ENCODE results near the gene ZNF77.
"Not testable (repeated sequence)": the region's sequence is repeated elsewhere in the genome, so short reads cannot be mapped to it uniquely, and the experiment has no call there.

ZNF77 gene

GRCh38 chr19:2969104-2969504, 24.3 kb upstream of the ZNF77 start:
- peak; percentile 96 for DNase-seq

DNA sequence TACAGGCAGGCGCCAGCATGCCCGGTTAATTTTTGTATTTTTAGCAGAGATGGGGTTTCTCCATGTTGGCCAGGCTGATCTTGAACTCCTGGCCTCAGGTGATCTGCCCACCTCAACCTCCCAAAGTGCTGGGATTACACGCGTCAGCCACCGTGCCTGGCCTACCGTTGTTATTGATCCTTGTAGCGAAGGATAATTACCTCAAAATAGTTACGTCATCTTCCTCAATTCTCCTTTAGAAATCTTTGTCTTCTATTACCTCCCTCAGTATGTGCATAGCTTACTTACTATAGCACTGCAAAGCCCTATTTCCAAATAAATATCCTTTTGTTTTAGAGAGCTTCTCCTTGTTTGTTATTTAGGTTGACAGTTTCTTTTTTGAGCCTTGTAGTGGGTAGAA, 23.2 kb upstream of the ZNF77 start:
- no peak for DNase-seq

- no peak for DNase-seq
Measured at GRCh38 chr19:2964874-2965273, 20.1 kb upstream of the ZNF77 start.

DNA sequence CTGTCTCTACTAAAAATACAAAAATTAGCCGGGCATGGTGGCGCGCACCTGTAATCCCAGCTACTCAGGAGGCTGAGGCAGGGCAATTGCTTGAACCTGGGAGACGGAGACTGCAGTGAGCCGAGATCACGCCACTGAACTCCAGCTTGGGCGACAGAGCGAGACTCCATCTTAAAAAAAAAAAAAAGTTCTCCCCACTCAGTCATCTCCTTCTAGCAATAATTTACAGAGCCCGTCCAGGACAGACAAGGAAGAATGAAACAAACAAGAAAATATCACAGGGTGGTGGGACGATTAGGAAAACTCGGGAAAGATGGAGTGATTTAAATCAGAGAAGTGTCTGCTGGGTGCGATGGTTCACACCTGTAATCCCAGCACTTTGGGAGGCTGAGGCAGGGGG, 18.9 kb upstream of the ZNF77 start:
- not testable (repeated sequence) for DNase-seq

DNA sequence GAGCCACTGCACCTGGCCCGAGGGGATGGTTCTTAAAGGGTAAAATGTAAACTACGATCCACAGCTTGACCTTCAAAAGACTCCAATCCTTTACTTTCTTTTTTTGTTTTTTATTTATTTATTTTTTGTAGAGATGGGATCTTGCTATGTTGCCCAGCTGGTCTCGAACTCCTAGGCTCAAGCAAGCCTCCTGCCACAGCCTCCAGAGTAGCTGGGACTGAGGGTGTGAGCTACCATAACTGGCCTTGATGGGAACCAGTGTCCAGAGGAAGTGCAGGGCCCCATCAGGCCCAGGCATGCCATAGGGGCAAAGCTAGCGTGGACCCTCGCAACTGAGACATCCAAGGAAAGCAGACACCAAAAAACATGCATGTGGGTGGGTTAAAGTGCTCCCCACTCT, 18.4 kb upstream of the ZNF77 start:
- DNase-seq, result no peak

- peak; percentile 84 for DNase-seq
Measured at GRCh38 chr19:2962018-2962670, 17.4 kb upstream of the ZNF77 start.

DNA sequence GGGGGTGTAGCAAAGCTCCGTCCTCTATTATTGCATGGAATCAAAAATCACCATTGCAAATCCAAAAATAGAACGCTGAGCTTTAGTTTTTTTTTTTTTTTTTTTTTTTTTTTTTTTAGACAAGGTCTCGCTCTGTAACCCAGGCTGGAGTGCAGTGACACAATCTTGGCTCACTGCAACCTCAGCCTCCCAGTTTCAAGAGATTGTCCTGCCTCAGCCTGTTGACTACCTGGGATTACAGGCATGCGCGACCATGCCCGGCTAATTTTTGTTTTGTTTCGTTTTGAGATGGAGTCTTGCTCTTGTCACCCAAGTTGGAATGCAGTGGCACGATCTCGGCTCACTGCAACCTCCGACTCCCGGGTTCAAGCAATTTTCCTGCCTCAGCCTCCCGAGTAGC, 15.3 kb upstream of the ZNF77 start:
- DNase-seq, result no peak

DNA sequence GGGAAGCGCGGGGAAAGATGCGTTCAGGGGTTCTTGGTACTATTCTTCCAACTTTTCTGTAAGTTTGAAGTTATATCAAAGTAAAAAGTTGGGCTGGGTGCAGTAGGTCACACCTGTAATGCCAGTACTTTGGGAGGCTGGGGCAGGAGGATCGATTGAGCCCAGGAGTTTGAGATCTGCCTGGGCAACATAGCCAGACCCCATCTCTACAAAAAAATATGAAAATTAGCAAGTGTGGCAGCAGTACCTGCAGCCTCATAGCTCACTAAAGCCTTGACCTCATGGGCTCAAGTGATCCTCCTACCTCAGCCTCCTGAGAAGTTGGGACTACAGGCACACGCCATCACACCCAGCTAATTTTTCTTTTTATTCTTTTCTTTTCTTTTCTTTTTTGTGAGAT, 12.4 kb upstream of the ZNF77 start:
- no peak for DNase-seq

GRCh38 chr19:2952953-2953481, 8.2 kb upstream of the ZNF77 start:
- DNase-seq, result no peak

- peak; percentile 98 for DNase-seq
Measured at GRCh38 chr19:2950286-2951124, 5.7 kb upstream of the ZNF77 start.

DNA sequence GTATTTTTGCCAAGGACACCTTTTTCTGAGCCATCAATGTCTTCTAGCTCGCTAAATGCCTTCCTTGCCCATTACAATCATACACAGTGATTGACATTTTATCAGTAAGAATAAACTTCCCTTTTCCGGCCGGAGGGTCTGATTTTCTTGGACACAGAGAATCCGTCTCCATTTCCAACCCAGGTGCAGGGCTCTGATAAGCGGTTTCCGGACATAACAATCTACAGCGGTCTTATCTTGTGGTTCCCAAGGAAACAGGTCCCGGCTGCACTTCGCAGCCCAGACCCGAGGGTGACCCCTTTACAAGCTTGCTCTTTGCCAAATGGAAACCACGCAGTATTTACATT, 5.1 kb upstream of the ZNF77 start:
- no peak for DNase-seq

GRCh38 chr19:2945575-2946184, 909 bp upstream of the ZNF77 start:
- no peak for DNase-seq

GRCh38 chr19:2944403-2944774, 382 bp downstream of the ZNF77 start:
- no peak for DNase-seq

DNA sequence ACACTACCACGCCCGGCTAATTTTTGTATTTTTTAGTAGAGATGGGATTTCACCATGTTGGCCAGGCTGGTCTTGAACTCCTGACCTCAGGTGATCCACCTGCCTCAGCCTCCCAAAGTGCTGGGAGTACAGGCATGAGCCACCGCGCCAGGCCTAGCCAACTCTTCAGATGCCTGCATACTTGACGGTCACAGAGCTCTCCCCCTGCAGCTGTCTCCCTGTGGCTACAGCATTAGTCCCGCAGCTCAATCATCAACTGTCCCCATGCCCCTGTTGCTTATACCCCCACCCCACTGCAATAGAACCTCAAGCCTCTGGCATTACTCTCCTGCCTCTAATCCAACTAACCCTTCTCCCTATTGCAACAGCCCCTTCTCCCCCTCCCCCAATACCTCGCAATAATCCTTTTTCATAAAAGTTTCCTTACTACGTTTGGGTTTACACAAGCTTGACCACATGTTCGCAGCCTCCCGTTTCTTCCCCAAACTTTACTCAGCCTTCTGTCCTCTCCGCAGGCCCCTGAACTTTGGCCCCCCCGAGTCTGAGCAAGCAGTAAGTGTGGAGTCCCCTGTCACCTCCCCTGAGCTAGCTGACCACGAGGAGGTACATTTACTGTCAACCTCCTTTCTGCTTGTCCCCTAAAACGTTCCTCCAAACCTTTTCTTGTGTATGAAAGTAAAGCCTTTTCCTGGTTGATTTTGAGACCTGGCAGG, 1.7 kb downstream of the ZNF77 start:
- DNase-seq, result no peak

- not testable (repeated sequence) for DNase-seq
Measured at GRCh38 chr19:2935863-2936262, 8.9 kb downstream of the ZNF77 start.

DNA sequence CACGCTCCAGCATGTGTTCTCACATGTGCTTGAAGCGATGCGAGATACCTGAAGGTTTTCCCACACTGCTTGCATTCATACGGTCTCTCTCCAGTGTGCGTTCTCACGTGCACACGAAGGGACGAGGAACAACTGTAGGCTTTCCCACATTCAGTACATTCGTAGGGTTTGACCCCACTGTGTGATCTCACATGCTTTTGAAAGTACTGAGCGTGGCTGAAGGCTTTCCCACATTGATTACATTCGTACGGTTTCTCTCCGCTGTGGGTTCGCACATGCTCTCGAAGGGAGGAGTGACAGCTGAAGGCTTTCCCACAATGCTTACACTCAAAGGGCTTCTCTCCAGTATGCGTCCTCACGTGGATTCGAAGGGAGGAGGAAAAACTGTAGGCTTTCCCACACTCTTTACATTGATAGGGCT, 11.3 kb downstream of the ZNF77 start:
- DNase-seq, result no peak

DNA sequence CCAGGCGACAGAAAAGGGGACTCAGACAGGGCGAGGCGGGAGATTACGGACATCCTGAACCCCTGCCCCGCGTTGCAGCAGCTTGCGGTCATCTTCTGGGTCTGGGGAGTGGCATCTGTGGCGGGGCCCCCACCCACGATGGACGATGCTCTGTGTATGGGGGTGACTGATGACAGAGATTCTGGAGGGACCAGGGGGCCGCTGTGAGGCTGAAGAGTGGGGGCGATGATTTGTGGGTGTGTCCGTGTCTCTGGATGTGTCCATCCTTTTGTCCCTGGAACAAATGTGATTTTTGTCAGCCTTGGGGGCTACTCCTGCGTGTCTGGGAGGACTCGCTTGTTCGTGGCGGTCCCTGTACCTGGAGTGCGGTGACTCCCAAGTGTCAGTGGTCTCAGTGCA, 17.7 kb downstream of the ZNF77 start:
- DNase-seq, result no peak

- no peak for DNase-seq
Measured at GRCh38 chr19:2926341-2927031, 18.3 kb downstream of the ZNF77 start.

GRCh38 chr19:2923510-2923909, 21.3 kb downstream of the ZNF77 start:
- peak; percentile 57 for DNase-seq

GRCh38 chr19:2922987-2923386, 21.8 kb downstream of the ZNF77 start:
- DNase-seq, result peak; percentile 56

DNA sequence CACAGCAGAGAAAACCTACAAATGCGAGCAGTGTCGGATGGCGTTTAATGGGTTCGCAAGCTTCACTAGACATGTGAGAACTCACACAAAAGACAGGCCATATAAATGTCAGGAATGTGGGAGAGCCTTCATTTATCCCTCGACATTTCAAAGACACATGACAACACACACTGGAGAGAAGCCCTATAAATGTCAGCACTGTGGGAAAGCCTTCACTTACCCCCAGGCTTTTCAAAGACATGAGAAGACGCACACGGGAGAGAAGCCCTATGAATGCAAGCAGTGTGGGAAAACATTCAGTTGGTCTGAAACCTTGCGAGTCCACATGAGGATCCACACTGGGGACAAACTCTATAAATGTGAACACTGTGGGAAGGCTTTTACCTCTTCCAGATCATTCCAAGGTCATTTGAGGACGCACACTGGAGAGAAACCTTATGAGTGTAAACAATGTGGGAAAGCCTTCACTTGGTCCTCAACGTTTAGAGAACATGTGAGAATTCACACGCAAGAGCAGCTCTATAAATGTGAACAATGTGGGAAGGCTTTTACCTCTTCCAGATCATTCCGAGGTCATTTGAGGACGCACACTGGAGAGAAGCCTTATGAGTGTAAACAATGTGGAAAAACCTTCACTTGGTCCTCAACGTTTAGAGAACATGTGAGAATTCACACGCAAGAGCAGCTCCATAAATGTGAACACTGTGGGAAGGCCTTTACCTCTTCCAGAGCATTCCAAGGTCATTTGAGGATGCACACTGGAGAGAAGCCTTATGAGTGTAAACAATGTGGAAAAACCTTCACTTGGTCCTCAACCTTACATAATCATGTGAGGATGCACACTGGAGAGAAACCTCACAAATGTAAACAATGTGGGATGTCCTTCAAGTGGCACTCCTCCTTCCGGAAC, 27.2 kb downstream of the ZNF77 start:
- no peak for DNase-seq

DNA sequence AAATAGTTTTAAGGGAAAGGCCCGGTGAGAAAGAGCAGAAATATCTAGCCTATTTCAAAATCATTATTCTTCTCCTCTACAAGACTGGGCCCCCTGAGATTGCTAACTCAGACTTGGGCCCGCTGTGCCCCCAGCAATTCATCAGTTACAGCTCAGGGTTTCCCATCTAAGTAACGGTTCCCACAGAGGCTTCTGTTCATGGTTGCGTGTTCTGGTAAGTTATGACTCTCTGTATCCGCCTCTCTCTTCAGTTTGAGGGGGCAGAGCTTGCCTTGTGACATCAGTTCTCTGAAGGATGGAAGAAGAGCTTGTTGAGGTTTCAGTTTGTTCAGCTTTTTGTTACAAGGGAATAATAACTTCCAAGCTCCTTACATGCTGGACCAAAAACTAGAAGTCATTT, 32.5 kb downstream of the ZNF77 start:
- no peak for DNase-seq
